H9 (cell line): ENCODE results near the gene MYO1D. TPM values are rescaled to one million over a fixed set of nuclear protein-coding genes. Genes with fewer than 3 reads are reported as not detected.

Experiments
- DNase-seq: peaks from one replicate; pipeline ENCODE4 v3.0.0-alpha.2; 2017
- H2AFZ ChIP-seq: one replicate; pipeline ENCODE4 v1.6.1; 2013; ENCODE audit warnings: mild to moderate bottlenecking, low read length, control low read depth, moderate library complexity
- H2AK5ac ChIP-seq: 2 replicates; pipeline ENCODE4 v1.6.1; 2013; ENCODE audit warnings: low read length, control low read depth, mixed read lengths; ENCODE audit not compliant: insufficient read length
- H2BK120ac ChIP-seq: one replicate; pipeline ENCODE4 v1.6.1; 2013; ENCODE audit warnings: low read depth, mild to moderate bottlenecking, low read length, control low read depth, inconsistent platforms; ENCODE audit not compliant: poor library complexity, severe bottlenecking
- H2BK12ac ChIP-seq: 2 replicates; pipeline ENCODE4 v1.6.1; 2013; ENCODE audit warnings: low read length, control low read depth, mixed read lengths, low read depth; ENCODE audit not compliant: insufficient read length
- H2BK15ac ChIP-seq: 2 replicates; pipeline ENCODE4 v1.6.1; 2013; ENCODE audit warnings: low read depth, low read length, control low read depth
- H2BK20ac ChIP-seq: one replicate; pipeline ENCODE4 v1.6.1; 2013; ENCODE audit warnings: low read depth, mild to moderate bottlenecking, low read length, control low read depth, inconsistent platforms; ENCODE audit not compliant: poor library complexity, severe bottlenecking
- H2BK5ac ChIP-seq: 2 replicates; pipeline ENCODE4 v1.6.1; 2013; ENCODE audit warnings: low read length, control low read depth, mixed read lengths; ENCODE audit not compliant: insufficient read length
- H3K14ac ChIP-seq: 2 replicates; pipeline ENCODE4 v1.6.1; 2013; ENCODE audit warnings: low read length, control low read depth; ENCODE audit not compliant: insufficient read depth
- H3K18ac ChIP-seq: 2 replicates; pipeline ENCODE4 v1.6.1; 2013; ENCODE audit warnings: low read depth, mild to moderate bottlenecking, mixed read lengths, low read length, control low read depth; ENCODE audit not compliant: insufficient read length
- H3K23ac ChIP-seq: 2 replicates; pipeline ENCODE4 v1.6.1; 2013; ENCODE audit warnings: low read length, control low read depth, mixed read lengths, low read depth; ENCODE audit not compliant: insufficient read length
- H3K23me2 ChIP-seq: 2 replicates; pipeline ENCODE4 v1.6.1; 2013; ENCODE audit warnings: low read depth, mild to moderate bottlenecking, mixed read lengths, low read length, control low read depth; ENCODE audit not compliant: insufficient read length, poor library complexity, severe bottlenecking
- H3K27ac ChIP-seq: 2 replicates; pipeline ENCODE4 v1.5.1; 2013; ENCODE audit warnings: low read length, control low read depth, mixed read lengths, low read depth; ENCODE audit not compliant: insufficient read length
- H3K27me3 ChIP-seq: 2 replicates; pipeline ENCODE4 v1.6.1; 2013; ENCODE audit warnings: low read length, control low read depth, inconsistent platforms; ENCODE audit not compliant: insufficient read depth
- H3K4ac ChIP-seq: 2 replicates; pipeline ENCODE4 v1.6.1; 2013; ENCODE audit warnings: low read depth, mild to moderate bottlenecking, control low read depth, inconsistent platforms, low read length, moderate library complexity
- H3K4me1 ChIP-seq: 2 replicates; pipeline ENCODE4 v1.6.1; 2013; ENCODE audit warnings: low read length, control low read depth, inconsistent platforms; ENCODE audit not compliant: insufficient read depth
- H3K4me2 ChIP-seq: 2 replicates; pipeline ENCODE4 v1.6.1; 2013; ENCODE audit warnings: low read length, control low read depth, mixed read lengths; ENCODE audit not compliant: insufficient read length, insufficient read depth
- H3K56ac ChIP-seq: 2 replicates; pipeline ENCODE4 v1.6.1; 2013; ENCODE audit warnings: low read depth, mild to moderate bottlenecking, mixed read lengths, low read length, control low read depth; ENCODE audit not compliant: insufficient read length
- H3K79me1 ChIP-seq: 2 replicates; pipeline ENCODE4 v1.6.1; 2013; ENCODE audit warnings: low read depth, mild to moderate bottlenecking, moderate library complexity, low read length, control low read depth, inconsistent platforms; ENCODE audit not compliant: insufficient read depth, poor library complexity, severe bottlenecking
- H3K79me2 ChIP-seq: 2 replicates; pipeline ENCODE4 v1.6.1; 2013; ENCODE audit warnings: low read length, control low read depth, inconsistent platforms; ENCODE audit not compliant: insufficient read depth
- H3K9ac ChIP-seq: 2 replicates; pipeline ENCODE4 v1.6.1; 2013; ENCODE audit warnings: low read length, control low read depth, mixed read lengths; ENCODE audit not compliant: insufficient read length; ENCODE audit errors: extremely low read depth
- H3K9me3 ChIP-seq: one replicate; pipeline ENCODE4 v1.6.1; 2013; ENCODE audit warnings: low read depth, low read length, inconsistent platforms; ENCODE audit not compliant: control insufficient read depth
- H3T11ph ChIP-seq: one replicate; pipeline ENCODE4 v1.6.1; 2013; ENCODE audit warnings: mild to moderate bottlenecking, low read length, control low read depth, inconsistent platforms
- H4K20me1 ChIP-seq: one replicate; pipeline ENCODE4 v1.6.1; 2013; ENCODE audit not compliant: control insufficient read depth, insufficient read length, insufficient read depth
- H4K5ac ChIP-seq: 2 replicates; pipeline ENCODE4 v1.6.1; 2013; ENCODE audit warnings: low read depth, mild to moderate bottlenecking, mixed read lengths, low read length, control low read depth; ENCODE audit not compliant: insufficient read length
- H4K8ac ChIP-seq: replicated peaks from 2 replicates; pipeline ENCODE4 v1.6.1; 2013; ENCODE audit warnings: low read length, control low read depth, mixed read lengths, low read depth; ENCODE audit not compliant: insufficient read length
- H4K91ac ChIP-seq: 2 replicates; pipeline ENCODE4 v1.6.1; 2013; ENCODE audit warnings: low read depth, mild to moderate bottlenecking, moderate library complexity, mixed read lengths, low read length, control low read depth; ENCODE audit not compliant: insufficient read length
- H3K27ac Mint-ChIP-seq, 3 experiments: 2 replicates in 2 of 3; 3 replicates in 1 of 3; pipeline ENCODE4 v1.8.0; 2020 to 2021; ENCODE audit warnings: mixed read lengths in 3 of 3, mild to moderate bottlenecking in 1 of 3, moderate library complexity in 1 of 3
- H3K27me3 Mint-ChIP-seq: 2 replicates; pipeline ENCODE4 v1.8.0; 2021; ENCODE audit warnings: low read depth, mild to moderate bottlenecking, moderate library complexity, mixed read lengths
- H3K36me3 Mint-ChIP-seq, 3 experiments: 2 replicates in 2 of 3; 3 replicates in 1 of 3; pipeline ENCODE4 v1.8.0; 2020 to 2021; ENCODE audit warnings: low read depth in 3 of 3, mixed read lengths in 3 of 3; ENCODE audit not compliant: insufficient read depth in 1 of 3
- H3K4me1 Mint-ChIP-seq, 2 experiments: 2 replicates each; pipeline ENCODE4 v1.8.0; 2020; ENCODE audit warnings: mixed read lengths in 2 of 2
- H3K4me3 Mint-ChIP-seq, 2 experiments: 2 replicates in 1 of 2; 3 replicates in 1 of 2; pipeline ENCODE4 v1.8.0; 2020 to 2021; ENCODE audit warnings: mild to moderate bottlenecking in 2 of 2, mixed read lengths in 2 of 2, moderate library complexity in 1 of 2
- H3K9me3 Mint-ChIP-seq, 2 experiments: 2 replicates in 1 of 2; 3 replicates in 1 of 2; pipeline ENCODE4 v1.8.0; 2020; ENCODE audit warnings: mild to moderate bottlenecking in 2 of 2, mixed read lengths in 2 of 2, moderate library complexity in 1 of 2
- CTCF ChIP-seq: fragments of 200-600 bp; sonication (generic); conservative IDR thresholded peaks from 3 replicates; pipeline ENCODE4 v1.8.0; 2021; ENCODE audit warnings: antibody characterized with exemption, mild to moderate bottlenecking
- WGBS: extraction: QIAGEN DNeasy Blood & Tissue Kit; methylation state at CpG from one replicate; pipeline ENCODE4 v1.1.7; 2013; ENCODE audit warnings: missing lambda C conversion rate, low lambda C conversion rate, mixed read lengths; ENCODE audit not compliant: insufficient read length; ENCODE audit errors: extremely low coverage; 5-methylcytosine and 5-hydroxymethylcytosine counted together
- total RNA-seq: library from RNA; stranded (reverse); gene quantifications from 2 replicates; pipeline ENCODE4 v1.2.1, GENCODE V29; 2021

Gene MYO1D
- total RNA-seq, 1 experiment from 2014 or later, result 19.0 TPM

- Histone ChIP-seq H2BK120ac (no peak overlapping the region), H3K27me3 (no peaks in the 10 kb centered on the region), H3K56ac (no peak overlapping the region), H3K27ac (no peak overlapping the region), H3K23me2 (no peaks in the 10 kb centered on the region), H3K9me3 (no peaks in the 10 kb centered on the region), H3K9ac (no peak overlapping the region), H3K4ac (no peak overlapping the region), H3K79me1 (no peaks in the 10 kb centered on the region), H2BK20ac (no peak overlapping the region), H2BK5ac (no peak overlapping the region), H2AK5ac (no peak overlapping the region), H3T11ph (no peak overlapping the region), H3K4me2 (no peak overlapping the region), H4K20me1 (no peaks in the 10 kb centered on the region), H4K91ac (no peak overlapping the region), H2BK12ac (no peak overlapping the region), H3K14ac (no peak overlapping the region), H2BK15ac (no peak overlapping the region), H3K4me1 (peaks cover 2% of the 10 kb centered on the region; the same call in 1 of the 2 replicates), H3K18ac (no peak overlapping the region), H4K8ac (no peak overlapping the region), H2AFZ (no peak overlapping the region), H4K5ac (no peak overlapping the region), H3K79me2 (no peaks in the 10 kb centered on the region; the same call in 1 of the 2 replicates), H3K23ac (no peak overlapping the region)
- no peak for DNase-seq
- no peaks in the 10 kb centered on the region for H3K27me3 Mint-ChIP-seq
- no peak for TF ChIP-seq CTCF
- peaks cover 0 to 2% (median 0%) of the 10 kb centered on the region in 3 experiments; a peak in 1 of 7 replicates for H3K36me3 Mint-ChIP-seq
- H3K4me3 Mint-ChIP-seq, result no peak overlapping the region
- H3K9me3 Mint-ChIP-seq, result no peaks in the 10 kb centered on the region
- no CpG with 5 or more reads among the region's 2 CpGs for WGBS
- H3K27ac Mint-ChIP-seq, result no peak overlapping the region
- peaks cover 3 to 6% of the 10 kb centered on the region in 2 experiments for H3K4me1 Mint-ChIP-seq
These were observed 40.4 kb downstream of the MYO1D start for GRCh38 chr17:32836527-32836926.
